Brain microvascular endothelial cell (primary cell): ENCODE data around the gene NINJ2.

Source experiments
- DNase-seq: peaks from one replicate; pipeline ENCODE4 v3.0.0-alpha.2; 2020
- H3K27ac ChIP-seq: fragments of 250-450 bp; sonication (Bioruptor Pico); 2 replicates; pipeline ENCODE4 v1.5.1; 2020; ENCODE audit warnings: mild to moderate bottlenecking, moderate library complexity
- H3K27me3 ChIP-seq: fragments of 250-450 bp; sonication (Bioruptor Pico); replicated peaks from 2 replicates; pipeline ENCODE4 v1.5.1; 2020; ENCODE audit warnings: mild to moderate bottlenecking
- H3K36me3 ChIP-seq: fragments of 250-450 bp; sonication (Bioruptor Pico); replicated peaks from 2 replicates; pipeline ENCODE4 v1.5.1; 2020; ENCODE audit warnings: mild to moderate bottlenecking
- H3K4me3 ChIP-seq: 2 replicates; pipeline ENCODE4 v1.5.1; 2011; ENCODE audit warnings: low read depth, mild to moderate bottlenecking, control low read depth, low read length, moderate library complexity
- CTCF ChIP-seq: IDR thresholded peaks from 2 replicates; pipeline ENCODE4 v1.5.1; 2011; ENCODE audit warnings: low read depth, mild to moderate bottlenecking, moderate library complexity, low read length, control low read depth, inconsistent platforms; ENCODE audit errors: missing control alignments
- in situ Hi-C: cut with HindIII; loops from 2 replicates; pipeline ENCODE4 v1.10.0; 2017; ENCODE audit warnings: low sequenced_read_pairs, low pct_ligation_motif_present

Gene NINJ2

GRCh38 chr12:530308-530707 is 132.9 kb downstream of the NINJ2 start:
- in situ Hi-C loops = no loop called here
- Histone ChIP-seq H3K27me3 (no peaks in the 10 kb centered on the region), H3K27ac (no peak overlapping the region), H3K36me3 (no peaks in the 10 kb centered on the region), H3K4me3 (no peak overlapping the region)
- DNase-seq = no peak
- TF ChIP-seq CTCF = no peak

DNA sequence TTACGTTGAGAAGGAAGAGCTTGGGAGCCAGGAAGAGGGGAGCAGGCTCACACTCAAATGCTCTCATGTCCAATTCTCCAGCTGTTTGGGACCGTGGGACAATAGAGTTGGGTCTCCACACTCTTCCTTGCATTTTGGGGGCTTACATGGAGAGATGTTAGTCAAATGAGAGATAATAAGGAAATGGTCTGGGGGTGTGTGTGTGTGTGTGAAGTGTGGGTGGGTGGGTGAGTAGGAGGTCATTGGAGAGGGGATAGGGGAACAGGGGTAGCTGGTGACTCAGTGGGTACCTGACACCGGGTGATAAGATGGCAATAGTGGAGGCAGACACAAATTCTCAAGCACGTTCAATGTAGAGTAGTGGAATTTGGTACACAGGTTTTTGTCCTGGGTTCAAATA is 135.5 kb downstream of the NINJ2 start:
- DNase-seq = no peak
- no peaks in the 10 kb centered on the region for H3K27me3 ChIP-seq
- H3K36me3 ChIP-seq = no peaks in the 10 kb centered on the region
- no peak overlapping the region for H3K4me3 ChIP-seq
- in situ Hi-C loops = no loop called here
- H3K27ac ChIP-seq = no peak overlapping the region
- TF ChIP-seq CTCF = no peak

DNA sequence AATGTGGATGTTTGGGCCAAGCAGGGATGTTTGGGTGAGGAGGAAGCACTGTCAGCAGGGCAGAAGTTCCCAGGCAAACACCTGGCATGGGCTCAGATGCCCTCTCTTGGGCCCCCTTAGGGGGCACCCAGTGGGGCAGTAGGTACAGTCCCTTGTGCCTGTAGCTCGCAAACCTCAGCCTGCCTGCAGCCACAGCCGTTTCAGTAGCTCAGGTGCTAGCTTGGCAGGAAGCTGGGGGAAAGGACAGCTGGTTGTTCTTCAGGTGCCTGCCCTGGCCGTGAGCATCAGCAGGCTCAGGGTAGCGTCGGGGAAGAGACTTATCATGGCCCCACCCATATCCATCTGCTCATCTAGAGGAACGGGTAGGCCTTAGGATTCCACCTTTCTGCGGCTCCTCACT is 136.0 kb downstream of the NINJ2 start:
- Histone ChIP-seq H3K27ac (no peak overlapping the region), H3K4me3 (no peak overlapping the region), H3K27me3 (no peaks in the 10 kb centered on the region), H3K36me3 (no peaks in the 10 kb centered on the region)
- no peak for TF ChIP-seq CTCF
- in situ Hi-C loops = no loop called here
- no peak for DNase-seq

DNA sequence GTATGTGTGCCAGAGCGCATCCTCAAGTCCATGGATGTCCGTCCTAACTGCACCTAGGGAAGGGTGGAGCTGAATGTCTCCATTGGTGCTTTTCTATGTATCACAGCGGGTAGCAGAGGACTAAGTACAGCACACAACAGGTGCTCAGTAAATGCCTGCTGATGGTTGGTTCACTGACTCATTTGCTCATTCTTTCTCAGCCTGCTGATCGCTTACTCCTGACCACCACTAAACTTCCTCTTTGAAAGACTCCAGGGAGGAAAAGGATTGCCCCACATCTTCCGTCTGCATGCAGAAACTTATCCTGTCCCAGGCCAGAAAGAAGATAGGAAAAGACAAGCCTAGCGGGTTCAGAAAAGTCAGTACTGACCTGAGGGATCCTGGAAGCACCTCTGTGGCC is 137.2 kb downstream of the NINJ2 start:
- Histone ChIP-seq H3K27ac (no peak overlapping the region), H3K36me3 (no peaks in the 10 kb centered on the region), H3K27me3 (no peaks in the 10 kb centered on the region), H3K4me3 (no peak overlapping the region)
- DNase-seq = no peak
- TF ChIP-seq CTCF = no peak
- in situ Hi-C loops = no loop called here

GRCh38 chr12:524167-524951 is 138.9 kb downstream of the NINJ2 start:
- no peak for DNase-seq
- in situ Hi-C loops = no loop called here
- H3K4me3 ChIP-seq = no peak overlapping the region
- H3K27ac ChIP-seq = no peak overlapping the region
- H3K27me3 ChIP-seq = peaks cover 3% of the 10 kb centered on the region
- no peaks in the 10 kb centered on the region for H3K36me3 ChIP-seq
- TF ChIP-seq CTCF = no peak
